Measurements from ENCODE around the gene GIGYF2. TPM values are rescaled to one million over a fixed set of nuclear protein-coding genes. Genes with fewer than 3 reads are reported as not detected.
A peak's percentile ranks its signal among the peaks of the same experiment; 100 is the strongest.
"Not testable (repeated sequence)": the region's sequence is repeated elsewhere in the genome, so short reads cannot be mapped to it uniquely, and the experiment has no call there.

GIGYF2 gene
- total RNA-seq, 1 experiment from 2014 or later: 40.2 TPM

- no peak for DNase-seq (ENCODE audit: low spot score)
Measured at GRCh38 chr2:232810444-232810843, 113.3 kb downstream of the GIGYF2 start.

- no peak for DNase-seq (ENCODE audit: low spot score)
Measured at GRCh38 chr2:232815569-232815968, 118.4 kb downstream of the GIGYF2 start.

GRCh38 chr2:232816657-232817056 is 119.5 kb downstream of the GIGYF2 start:
- DNase-seq (ENCODE audit: low spot score): no peak

GRCh38 chr2:232817756-232818155 is 120.6 kb downstream of the GIGYF2 start:
- DNase-seq (ENCODE audit: low spot score): no peak

- DNase-seq (ENCODE audit: low spot score): no peak
Measured at GRCh38 chr2:232829988-232830387, 132.9 kb downstream of the GIGYF2 start.

- no peak for DNase-seq (ENCODE audit: low spot score)
Measured at GRCh38 chr2:232831496-232831895, 134.4 kb downstream of the GIGYF2 start.

- DNase-seq (ENCODE audit: low spot score): no peak
Measured at GRCh38 chr2:232833830-232834229, 136.7 kb downstream of the GIGYF2 start.

GRCh38 chr2:232835687-232836208 is 138.6 kb downstream of the GIGYF2 start:
- DNase-seq (ENCODE audit: low spot score): no peak

- DNase-seq (ENCODE audit: low spot score): no peak
Measured at GRCh38 chr2:232836934-232837333, 139.8 kb downstream of the GIGYF2 start.

- peak; percentile 71 for DNase-seq (ENCODE audit: low spot score)
Measured at GRCh38 chr2:232838406-232838874, 141.3 kb downstream of the GIGYF2 start.

- DNase-seq (ENCODE audit: low spot score): peak; percentile 79
Measured at GRCh38 chr2:232839411-232840079, 142.4 kb downstream of the GIGYF2 start.

- DNase-seq (ENCODE audit: low spot score): no peak
Measured at GRCh38 chr2:232842689-232843088, 145.6 kb downstream of the GIGYF2 start.

GRCh38 chr2:232843834-232844233 is 146.7 kb downstream of the GIGYF2 start:
- DNase-seq (ENCODE audit: low spot score): peak; percentile 29

GRCh38 chr2:232846055-232846454 is 148.9 kb downstream of the GIGYF2 start:
- no peak for DNase-seq (ENCODE audit: low spot score)

GRCh38 chr2:232850039-232850438 is 152.9 kb downstream of the GIGYF2 start:
- no peak for DNase-seq (ENCODE audit: low spot score)

- DNase-seq (ENCODE audit: low spot score): not testable (repeated sequence)
Measured at GRCh38 chr2:232852081-232852480, 154.9 kb downstream of the GIGYF2 start.

GRCh38 chr2:232852676-232853075 is 155.5 kb downstream of the GIGYF2 start:
- no peak for DNase-seq (ENCODE audit: low spot score)

- peak; percentile 66 for DNase-seq (ENCODE audit: low spot score)
Measured at GRCh38 chr2:232854082-232854481, 157.0 kb downstream of the GIGYF2 start.

- no peak for DNase-seq (ENCODE audit: low spot score)
Measured at GRCh38 chr2:232857158-232857563, 160.0 kb downstream of the GIGYF2 start.

- no peak for DNase-seq (ENCODE audit: low spot score)
Measured at GRCh38 chr2:232859385-232859916, 162.3 kb downstream of the GIGYF2 start.

GRCh38 chr2:232860593-232861241 is 163.6 kb downstream of the GIGYF2 start:
- DNase-seq (ENCODE audit: low spot score): no peak

GRCh38 chr2:232861353-232861752 is 164.2 kb downstream of the GIGYF2 start:
- DNase-seq (ENCODE audit: low spot score): no peak

GRCh38 chr2:232863996-232864395 is 166.9 kb downstream of the GIGYF2 start:
- DNase-seq (ENCODE audit: low spot score): no peak

Measured in HT-29 (cell line).